HuH-7 (cell line): ENCODE data around the gene LEFTY2.
"Not testable (repeated sequence)": the region's sequence is repeated elsewhere in the genome, so short reads cannot be mapped to it uniquely, and the experiment has no call there.

Experiments
- DNase-seq: peaks from one replicate; pipeline ENCODE4 v3.0.0; 2011; ENCODE audit warnings: low spot score

LEFTY2 gene

DNA sequence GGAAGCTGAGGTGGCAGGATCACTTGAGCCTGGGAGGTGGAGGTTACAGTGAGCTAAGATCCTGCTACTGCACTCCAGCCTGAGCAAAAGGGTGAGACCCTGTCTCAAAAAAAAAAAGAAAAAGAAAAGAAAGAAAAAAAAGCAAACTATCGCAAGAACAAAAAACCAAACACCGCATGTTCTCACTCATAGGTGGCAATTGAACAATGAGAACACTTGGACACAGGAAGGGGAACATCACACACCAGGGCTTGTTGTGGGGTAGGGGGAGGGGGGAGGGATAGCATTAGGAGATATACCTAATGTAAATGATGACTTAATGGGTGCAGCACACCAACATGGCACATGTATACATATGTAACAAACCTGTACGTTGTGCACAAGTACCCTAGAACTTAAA, 11.6 kb downstream of the LEFTY2 start:
- not testable (repeated sequence) for DNase-seq

DNA sequence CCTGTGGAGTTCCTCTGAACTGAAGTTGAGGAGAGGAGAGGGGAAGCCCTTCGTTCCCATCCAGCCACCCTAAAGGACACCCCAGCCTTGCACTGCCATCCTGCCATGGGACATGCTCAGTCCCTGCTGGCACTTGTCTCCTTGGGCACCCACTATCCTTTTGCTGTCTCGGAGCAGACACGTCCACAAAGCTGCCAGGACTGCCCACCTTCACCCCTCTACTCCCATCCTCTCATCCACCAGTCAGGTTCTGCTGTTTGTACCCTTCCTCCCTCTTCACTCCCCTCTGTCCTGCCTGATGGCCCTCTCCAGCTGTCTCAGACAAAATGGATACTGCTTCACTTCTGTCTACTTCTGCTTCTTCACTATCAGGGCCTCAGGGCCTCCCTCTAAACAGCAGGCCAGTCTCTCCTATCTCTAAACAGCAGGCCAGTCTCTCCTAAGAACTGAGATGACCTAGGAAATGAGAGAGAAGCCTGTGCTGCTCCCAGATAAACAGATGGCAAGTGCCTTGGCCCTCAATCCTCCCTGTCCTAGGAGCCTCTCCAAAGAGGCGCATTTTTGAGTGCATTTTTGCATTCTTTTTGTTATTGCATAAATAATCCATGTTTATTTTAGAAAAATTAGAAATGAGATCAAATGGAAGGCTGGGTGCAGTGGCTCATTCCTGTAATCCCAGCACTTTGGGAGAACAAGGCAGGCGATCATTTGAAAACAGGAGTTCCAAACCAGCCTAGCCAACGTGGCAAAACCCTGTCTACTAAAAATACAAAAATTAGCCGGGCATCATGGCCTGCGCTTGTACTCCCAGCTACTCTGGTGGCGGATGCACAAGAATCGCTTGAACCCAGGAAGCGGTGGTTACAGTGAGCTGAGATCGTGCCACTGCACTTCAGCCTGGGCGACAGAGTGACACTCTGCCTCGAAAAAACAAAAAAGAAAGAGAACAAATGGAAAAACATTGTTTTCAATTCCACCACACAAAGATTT, 12.5 kb downstream of the LEFTY2 start:
- no peak for DNase-seq

DNA sequence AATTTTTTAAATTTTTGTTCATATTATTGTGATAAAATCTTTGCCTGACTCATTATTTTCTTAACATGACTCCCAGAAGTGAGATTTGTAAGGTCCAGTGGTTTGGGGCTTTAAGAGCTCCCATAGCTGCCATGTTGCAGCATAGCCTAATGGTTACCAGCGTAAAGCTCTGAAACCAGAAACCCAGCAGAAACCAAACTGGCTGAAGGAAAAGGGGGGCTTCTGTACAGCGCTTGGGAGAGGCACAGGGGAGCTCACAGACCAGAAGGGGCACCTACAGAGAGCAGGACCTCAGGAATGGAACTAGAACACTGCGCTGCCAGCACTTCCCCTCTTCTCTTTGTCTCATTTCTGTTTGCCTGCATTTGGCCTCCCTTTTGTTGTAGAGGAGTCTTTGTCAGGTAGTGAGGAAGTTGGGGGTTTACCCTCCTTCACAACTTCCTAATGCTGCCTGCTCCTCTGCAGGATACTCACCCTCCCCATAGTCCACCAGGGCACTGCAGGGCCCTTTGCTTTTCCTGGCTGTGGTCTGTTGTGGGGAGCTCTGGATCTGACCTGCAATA, 14.4 kb downstream of the LEFTY2 start:
- DNase-seq: no peak

DNA sequence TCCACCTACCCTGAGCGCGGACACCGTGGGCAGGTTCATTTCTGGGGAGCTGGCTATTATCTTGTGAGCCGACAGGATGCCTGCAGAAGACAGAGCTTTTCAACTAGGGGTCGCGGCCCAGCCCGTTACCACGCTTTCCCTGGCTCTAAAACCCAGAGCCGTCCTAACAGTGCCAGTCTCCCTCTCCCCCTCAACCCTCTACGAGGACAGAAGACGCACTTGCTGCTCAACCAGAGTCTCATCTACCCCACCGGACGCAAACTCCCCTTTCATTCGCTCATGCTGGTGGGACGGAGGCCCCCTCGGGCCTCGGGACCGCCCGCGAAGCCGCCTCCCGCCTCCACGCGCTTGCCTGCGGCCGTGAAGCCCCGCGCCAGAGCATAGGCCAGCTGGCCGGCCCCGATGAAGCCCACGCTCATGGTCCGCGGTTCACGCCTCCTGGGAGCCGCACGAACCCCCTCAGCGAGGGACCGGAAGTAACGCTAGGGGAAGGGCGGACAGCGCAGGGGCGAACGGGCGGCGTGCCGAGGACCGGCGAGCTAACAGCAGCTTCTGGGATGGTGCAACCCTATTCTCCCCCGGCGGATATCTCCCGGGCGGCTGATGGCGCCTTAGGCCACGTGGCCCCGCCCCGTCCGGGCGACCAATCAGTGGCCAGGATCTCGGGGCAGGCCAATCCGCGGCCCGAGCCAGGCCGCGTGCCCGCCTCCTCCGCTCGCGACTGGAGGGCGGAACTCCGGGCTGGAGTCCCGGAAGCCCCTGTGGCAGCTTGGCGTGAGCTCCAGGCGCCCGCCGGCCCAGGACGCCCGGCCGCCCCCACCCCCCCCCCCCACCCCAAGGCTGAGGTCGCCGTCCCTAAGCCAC, 17.1 kb downstream of the LEFTY2 start, which contains the start of gene PYCR2:
Gene PYCR2 (minus strand): TSS at position 559 of the 864 bp plus-strand sequence. CDS start 140 bp downstream, at position 419.
- DNase-seq: peak; percentile 100

DNA sequence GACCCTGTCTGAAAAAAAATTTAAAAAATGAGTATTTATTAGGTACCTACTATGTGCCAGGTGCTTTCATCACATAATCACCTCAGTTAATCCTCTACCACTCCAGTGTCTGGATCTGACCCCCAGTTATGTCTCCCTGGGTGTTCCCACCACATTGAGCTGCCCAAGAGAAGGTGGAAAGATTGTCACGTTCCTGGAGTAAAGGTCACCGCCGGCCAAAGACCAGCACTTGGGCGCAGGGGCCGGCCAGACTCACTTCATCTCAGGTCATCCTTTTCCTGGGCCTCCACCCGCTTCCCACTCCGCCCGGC, 17.7 kb downstream of the LEFTY2 start:
- DNase-seq: no peak

DNA sequence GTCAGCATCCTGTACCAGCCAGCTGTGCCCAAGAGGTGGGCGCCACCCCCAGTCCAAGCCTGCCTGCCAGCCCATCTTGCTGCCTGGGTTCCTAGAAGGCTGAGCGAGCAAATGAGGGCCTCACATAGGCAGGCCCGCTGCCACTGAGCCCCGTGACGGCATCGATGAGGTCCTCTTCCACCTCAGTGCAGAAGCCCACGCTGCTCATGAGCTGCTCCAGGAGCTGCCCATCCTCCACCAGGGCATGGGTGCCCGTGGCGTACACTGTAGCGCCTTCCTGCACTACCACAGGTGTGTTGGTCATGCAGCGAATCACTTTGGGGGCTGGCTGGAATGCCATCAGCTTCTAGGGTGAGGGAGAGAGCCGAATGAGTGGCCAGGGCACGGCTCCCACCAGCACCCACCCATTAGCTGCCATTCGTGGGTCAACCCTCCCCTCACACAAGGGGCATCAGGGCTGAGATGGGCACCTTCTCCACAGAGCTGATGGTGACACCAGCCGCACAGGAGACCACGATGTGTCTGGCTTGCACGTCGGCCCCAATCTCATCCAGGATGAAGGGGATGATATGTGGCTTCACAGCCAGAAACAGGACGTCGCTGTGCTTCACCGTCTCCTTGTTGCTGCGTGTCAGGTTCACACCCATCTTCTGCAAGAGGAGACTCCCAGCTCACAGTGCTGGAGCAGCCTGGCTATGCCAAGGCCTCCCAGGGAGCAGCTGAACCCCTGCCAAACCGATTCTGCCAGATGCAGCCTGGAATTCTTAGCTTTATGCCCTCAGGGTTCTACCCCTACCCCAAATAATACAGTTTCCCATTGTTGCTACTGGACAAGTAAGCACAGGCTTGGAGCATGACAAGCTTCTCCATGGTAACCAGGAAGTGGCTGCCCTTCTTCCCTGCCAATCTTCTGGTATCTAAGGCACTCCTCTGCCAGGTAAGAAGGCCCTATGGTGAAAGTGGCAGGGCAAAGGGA, 19.0 kb downstream of the LEFTY2 start:
- DNase-seq: no peak

DNA sequence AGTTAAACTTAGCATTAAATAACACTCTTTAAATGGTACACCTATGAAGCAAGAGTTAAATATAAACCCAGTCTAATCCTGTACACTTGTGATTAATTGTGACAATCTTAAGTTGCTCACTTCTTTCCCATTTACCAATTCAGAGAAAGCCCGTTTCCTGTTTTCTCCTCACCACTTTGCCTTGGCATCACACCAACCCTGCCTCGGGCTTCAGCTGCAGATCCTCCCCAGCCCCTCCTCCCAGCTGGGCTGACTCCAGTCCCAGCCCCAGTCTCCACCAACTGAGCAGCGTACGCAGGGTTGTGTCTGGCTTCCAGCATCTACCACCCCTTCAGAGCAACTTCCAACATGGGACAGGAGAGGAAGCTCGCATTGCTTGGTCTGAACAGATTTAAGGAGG, 21.1 kb downstream of the LEFTY2 start:
- DNase-seq: no peak

DNA sequence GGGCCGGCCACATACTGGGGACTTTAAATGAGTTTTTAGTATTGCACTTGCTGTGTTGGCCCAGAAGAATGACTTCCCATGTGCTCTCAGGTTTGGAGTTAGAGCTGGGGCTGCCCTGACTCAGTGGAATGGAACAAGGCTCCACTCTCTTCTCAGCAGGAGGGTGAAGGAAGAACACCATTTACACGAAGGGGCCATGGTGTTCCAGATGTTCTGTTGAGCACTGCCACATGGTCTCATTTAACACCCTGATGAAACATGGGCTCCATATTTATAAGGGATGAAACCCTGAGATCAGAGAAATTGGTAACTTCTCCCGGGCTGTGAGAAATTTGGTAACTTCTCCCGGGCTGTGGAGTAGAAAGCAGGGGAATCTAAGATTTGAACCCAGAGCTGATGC, 22.7 kb downstream of the LEFTY2 start:
- no peak for DNase-seq

DNA sequence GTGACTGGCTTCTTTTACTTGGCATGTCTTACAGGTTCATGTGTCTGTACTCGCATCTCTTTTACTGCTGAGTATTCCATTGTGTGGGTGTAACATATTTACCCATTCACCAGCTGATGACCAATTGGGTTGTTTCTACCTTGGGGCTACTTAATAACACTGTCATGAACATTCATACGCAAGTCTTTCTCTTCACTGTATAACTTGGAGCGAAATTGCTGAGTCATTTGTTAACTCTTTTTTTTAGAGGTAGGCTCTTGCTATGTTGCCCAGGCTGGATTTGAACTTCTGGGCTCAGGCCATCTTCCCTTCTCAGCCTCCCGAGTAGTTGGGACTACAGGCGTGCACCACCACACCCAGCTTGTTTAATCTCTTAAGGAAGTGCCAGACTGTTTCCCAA, 23.5 kb downstream of the LEFTY2 start:
- DNase-seq: no peak

DNA sequence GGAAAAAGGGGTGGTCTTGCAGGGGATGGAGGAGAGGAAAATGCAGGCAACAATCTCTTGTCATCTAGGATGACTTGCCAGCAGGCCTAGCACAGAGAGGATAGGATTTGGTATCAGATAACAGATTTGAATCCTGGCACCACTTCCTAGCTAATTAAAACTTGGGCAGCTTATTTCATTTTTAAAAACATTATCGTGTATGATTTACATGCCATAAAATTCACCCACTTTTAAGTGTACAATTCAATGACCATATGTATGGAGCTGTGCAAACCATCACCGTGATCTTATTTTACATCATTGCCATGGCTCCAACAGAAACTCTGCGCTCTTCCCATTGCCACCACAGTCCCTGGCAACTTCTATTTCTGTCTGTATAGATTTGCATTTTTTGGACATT, 23.9 kb downstream of the LEFTY2 start:
- no peak for DNase-seq

DNA sequence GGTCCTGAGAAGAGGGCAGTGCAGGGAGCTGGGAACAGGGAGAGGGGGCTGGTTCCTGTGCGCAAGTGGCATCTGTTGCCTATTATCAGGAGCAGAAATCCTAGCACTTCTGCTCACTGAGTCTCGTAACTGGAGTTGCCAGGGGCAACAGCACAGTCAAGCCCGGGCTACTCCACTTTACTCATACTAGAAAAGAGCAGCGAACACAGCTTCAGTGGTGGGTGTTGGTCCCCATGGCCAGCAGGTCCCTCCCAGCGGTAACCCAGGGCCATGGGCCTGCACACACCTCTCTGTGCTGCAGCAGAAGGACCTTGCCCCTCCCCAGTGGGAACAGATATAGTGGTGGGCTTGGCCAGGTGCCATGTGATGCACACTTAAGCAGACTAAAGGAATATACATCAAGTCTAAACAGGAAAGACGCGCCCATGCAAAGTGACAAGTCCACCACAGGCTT, 25.5 kb downstream of the LEFTY2 start:
- DNase-seq: no peak

DNA sequence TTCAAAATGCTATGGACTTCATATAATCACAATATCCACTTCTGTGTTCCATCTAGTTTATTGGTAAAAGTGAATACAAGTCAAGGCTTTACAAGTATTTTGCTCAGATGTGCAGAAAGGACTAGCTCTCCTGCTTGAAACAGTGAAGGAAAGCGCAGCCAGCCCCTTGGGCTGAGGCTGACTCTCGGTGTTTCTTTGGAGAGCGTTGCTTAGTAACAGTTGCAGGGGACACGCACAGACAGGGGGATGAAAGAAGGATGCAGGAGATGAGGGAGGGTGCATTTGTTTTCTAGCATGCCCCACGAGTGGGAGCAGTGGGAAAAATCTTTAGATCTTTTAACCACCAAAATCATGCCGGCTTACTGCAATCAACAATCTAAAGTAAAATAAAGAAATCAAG, 26.1 kb downstream of the LEFTY2 start:
- DNase-seq: no peak

DNA sequence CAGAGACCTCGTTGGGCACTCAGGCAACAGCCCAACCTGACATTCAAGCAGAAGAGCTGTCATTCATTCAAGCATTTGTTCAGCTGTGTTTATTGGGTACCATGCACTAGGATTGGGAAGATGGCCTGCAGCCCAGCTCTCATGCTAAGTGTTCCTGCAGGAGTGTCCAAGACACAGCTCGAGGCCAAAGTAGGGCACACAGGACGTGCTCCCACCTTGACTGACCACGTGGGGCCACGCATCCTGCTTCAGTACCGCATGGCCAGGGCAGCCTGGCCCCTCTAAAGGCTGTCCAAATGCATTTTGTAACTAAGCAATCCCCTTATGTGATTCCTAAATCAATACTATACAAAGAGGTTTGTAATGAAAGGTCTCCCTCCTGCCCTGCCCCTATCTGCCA, 26.6 kb downstream of the LEFTY2 start:
- DNase-seq: no peak

DNA sequence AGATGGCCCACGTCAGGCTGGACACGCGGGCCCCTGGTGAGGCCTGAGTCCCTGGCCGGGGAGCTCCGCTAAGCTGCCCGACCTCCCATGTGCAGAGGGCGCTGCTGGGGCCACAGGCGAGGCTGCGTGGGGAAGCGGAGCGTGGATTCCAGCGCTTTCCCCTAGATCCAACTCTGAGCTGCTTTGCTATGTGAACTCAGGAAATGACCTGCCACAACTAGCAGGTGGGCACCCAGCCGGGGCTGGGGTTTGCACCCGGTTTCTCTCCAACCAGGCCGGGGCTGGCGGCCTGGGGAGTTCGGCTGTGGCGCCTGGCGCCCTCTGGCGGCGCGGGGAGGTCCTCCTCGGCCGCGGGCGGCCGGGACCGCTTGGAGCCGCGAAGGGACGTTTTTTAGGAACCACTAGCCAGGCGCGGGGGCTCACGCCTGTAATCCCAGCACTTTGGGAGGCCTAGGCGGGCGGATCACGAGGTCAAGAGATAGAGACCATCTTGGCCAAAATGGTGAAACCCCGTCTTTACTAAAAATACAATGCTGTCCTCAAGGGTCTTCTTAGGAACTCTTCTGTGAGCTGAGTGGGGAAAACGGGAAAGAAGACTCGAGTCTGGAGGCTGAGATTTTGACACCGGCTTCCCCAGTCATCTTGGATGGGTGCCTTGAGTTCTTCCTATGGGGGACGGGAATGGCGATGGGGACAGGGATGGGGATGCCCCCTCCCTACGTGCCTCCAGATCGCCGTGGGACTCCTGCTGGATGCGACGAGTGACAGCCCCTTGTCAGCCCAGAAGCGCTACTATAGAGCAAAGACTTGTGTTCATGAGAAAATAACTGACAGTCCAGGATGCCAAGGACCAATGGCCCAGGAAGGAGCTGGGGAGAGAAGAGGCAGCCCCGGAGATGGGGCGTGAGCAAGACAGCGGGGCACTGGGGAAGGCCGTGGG, 29.6 kb downstream of the LEFTY2 start:
- peak; percentile 84 for DNase-seq

DNA sequence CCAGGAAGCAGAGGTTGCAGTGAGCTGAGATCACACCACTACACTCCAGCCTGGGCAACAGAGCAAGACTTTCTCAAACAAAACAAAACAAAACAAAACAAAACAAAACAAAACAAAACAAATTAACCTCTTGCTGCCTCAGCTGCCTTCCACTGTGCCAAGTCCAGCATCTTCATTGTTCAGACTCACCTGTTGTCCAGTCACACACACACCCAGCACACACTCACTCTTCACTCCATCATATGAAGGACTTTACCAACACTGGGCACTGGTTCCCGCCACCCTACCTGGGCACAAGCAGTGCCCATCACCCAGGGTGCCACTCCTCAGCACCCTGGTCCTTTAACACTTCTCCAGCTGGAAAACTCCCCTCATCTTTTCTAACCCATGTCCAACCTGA, 31.5 kb downstream of the LEFTY2 start:
- no peak for DNase-seq

DNA sequence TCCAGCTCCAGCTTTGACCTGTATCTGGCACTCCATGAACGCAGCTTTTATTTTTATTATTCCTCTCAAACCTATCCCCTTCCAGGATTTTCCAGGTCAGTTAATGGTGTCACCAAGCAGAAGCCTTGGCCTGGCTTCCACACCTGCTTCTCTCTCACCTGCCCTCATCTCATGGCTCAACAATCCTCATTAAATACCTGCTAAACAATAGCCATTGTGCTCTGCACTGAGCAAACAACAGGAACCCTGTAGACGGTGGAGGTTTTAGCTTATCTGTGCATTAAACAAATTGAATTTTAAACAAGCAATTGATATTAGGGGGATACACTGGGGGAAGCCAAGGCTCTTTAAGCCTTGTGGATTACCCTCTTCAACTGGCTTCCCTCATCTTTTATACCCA, 32.2 kb downstream of the LEFTY2 start:
- no peak for DNase-seq

DNA sequence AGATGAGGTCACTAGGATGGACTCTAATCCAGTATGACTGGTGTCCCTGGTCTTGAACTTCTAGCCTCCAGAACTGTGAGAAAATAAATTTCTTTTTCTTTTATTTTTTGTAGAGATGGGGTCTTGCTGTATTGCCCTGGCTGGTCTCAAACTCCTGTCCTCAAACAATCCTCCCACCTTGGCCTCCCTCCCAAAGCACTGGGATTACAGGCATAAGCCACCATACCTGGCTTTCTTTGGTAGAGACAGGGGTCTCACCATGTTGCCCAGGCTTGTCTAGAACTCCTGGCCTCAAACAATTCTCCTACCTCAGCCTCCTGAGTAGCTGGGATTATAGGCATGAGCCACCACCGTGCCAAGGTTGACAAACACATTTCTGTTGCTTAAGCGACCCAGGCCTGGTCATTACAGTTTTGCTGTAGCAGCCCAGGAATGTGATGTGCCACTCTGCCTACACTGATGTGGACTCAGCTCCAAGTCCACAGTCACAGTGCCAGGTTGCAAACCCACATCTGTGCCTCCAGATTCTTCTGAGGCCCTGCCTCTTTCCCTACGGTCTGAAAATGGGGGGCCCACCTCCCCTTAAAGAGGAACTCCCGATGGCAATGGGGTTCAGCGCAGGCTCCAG, 32.9 kb downstream of the LEFTY2 start:
- DNase-seq: no peak

DNA sequence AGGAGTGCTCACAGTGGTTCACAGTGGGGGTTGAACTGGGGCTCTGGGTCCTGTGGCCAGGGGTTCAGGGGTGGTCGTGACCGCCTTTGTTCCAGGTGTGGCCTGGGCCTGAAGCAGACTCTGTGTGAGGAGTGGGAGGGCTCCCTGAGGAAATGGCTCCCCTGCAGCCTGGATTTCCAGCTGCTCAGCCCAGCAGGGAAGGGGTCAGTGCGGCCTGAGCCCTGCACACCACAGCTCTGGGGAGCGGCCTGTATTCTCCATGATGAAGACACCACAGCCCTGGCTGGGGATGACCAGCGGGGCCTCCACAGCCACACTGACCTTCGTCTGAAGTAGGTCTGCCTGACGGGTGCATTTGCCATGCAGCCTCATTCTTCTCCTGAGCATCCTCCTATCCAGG, 33.7 kb downstream of the LEFTY2 start:
- DNase-seq: no peak

DNA sequence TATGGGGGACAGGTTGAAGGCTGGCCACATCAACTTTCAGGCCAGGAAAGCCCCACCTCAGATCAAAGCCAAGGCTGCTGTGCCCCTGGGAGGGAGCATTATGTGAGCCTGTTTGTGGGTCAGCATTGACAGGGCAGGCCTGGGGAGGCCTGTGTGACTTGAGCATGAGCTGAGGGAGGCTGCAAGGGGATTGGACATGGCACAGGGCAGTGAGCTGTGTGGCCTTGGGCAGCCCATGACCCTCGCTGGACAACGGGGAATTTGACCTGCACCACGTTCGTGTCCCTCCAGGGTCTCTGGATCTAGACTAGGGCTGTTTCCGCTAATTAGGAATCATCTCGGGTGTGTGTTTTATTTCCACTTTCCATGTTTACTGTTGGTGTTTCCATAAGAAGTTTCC, 34.6 kb downstream of the LEFTY2 start:
- DNase-seq: no peak

DNA sequence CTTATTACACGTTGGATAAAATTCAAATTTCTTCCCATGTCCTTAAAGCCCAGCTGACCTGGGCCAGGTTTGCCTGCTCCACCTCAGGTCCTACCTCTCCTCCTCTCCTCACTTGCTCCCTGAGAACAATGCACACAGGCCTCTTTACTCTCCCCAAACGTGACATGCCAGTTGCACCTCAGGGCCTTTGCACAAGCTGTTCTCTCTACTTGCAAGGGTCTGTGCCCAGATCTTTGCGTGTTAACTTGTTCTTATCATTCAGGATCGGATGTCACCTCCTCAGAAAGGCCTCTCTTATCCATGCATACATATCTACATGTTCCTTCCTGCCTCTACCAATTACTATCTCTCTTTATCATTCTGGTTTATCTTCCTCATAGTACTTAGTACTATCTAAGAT, 37.4 kb downstream of the LEFTY2 start:
- DNase-seq: no peak
